ENCODE data around the gene PPARG.
"Not testable (repeated sequence)": the region's sequence is repeated elsewhere in the genome, so short reads cannot be mapped to it uniquely, and the experiment has no call there.

PPARG gene

DNA sequence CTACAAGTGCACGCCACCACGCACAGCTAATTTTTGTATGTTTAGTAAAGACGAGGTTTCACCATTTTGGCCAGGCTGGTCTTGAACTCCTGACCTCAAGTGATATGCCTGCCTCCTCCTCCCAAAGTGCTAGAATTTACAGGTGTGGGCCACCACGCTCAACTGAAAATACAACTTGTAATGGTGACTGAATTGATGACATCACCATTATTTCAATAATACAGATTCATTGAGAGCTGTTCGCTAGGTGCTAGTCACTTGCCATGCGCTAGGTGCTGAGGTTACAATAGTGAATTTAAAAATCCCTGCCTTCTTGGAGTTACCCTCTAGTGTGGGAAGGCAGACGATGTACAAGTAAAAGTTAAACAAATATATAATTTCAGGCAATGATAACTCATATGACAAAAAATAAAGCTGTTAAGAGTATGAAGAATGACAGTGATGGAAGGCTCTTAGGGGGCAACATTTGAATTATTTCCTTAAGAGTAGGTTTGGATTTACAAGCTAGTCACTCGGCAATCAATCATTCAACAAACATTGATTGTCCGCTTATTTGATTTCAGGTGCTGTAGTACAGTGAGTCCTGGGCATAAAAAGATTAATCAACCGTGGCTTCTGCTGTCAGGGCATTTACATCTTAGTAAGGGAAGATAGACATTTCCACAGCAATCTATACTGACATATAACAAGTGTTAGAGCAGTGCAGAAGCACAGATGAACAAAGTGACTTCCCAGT, 9.1 kb upstream of the PPARG start:
- DNase-seq (ENCODE audit: low read depth, low spot score) = no peak

GRCh38 chr3:12280357-12280806, 8.5 kb upstream of the PPARG start:
- DNase-seq (ENCODE audit: low read depth, low spot score) = no peak

- DNase-seq (ENCODE audit: low read depth, low spot score) = no peak
These were observed 4.3 kb upstream of the PPARG start for GRCh38 chr3:12284591-12284990.

- DNase-seq (ENCODE audit: low read depth, low spot score) = no peak
These were observed 3.8 kb upstream of the PPARG start for GRCh38 chr3:12285003-12285555.

GRCh38 chr3:12285779-12286178, 3.1 kb upstream of the PPARG start:
- DNase-seq (ENCODE audit: low read depth, low spot score) = not testable (repeated sequence)

DNA sequence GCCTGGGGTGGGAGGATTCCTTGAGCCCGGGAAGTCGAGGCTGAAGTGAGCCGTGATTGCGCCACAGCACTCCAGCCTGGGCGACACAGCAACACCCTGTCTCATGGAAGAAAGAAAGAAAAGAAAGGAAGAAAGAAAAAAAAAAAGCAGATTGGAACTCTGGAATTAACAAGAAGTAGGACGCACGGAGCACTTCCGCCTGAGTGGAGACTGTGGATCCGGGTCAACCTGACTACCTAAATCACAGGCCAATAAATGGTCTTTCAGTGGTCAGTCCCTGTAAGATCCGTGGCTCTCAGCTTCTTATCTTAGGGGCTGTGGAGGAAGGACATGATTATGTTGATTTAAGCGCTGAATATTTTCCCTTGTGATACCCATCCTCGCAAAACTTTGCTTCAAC, 2.4 kb upstream of the PPARG start:
- DNase-seq (ENCODE audit: low read depth, low spot score) = no peak

- no peak for DNase-seq (ENCODE audit: low read depth, low spot score)
These were observed 1.7 kb upstream of the PPARG start for GRCh38 chr3:12286927-12287726.

- no peak for DNase-seq (ENCODE audit: low read depth, low spot score)
These were observed 1.1 kb upstream of the PPARG start for GRCh38 chr3:12287727-12288181.

DNA sequence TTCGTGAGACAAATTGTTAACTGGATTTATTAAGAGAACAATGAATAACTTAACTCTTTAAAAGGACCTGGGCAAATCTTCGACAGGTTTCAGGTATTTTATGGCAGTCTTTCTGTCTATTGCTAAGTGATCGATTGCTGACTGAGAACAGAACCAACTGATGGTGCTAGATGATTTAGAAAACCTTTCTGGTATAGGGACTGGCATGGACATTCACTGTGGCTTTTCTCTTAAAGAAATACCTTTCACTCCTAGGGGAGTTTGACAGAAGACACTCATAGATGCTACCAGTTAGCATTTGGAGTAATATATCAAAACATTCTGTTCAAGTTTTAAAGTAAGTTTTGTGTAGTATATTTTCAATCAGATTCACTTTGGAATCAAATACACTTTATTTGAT, 654 bp downstream of the PPARG start:
- DNase-seq (ENCODE audit: low read depth, low spot score) = no peak

GRCh38 chr3:12292770-12293169, 3.9 kb downstream of the PPARG start:
- no peak for DNase-seq (ENCODE audit: low read depth, low spot score)

DNA sequence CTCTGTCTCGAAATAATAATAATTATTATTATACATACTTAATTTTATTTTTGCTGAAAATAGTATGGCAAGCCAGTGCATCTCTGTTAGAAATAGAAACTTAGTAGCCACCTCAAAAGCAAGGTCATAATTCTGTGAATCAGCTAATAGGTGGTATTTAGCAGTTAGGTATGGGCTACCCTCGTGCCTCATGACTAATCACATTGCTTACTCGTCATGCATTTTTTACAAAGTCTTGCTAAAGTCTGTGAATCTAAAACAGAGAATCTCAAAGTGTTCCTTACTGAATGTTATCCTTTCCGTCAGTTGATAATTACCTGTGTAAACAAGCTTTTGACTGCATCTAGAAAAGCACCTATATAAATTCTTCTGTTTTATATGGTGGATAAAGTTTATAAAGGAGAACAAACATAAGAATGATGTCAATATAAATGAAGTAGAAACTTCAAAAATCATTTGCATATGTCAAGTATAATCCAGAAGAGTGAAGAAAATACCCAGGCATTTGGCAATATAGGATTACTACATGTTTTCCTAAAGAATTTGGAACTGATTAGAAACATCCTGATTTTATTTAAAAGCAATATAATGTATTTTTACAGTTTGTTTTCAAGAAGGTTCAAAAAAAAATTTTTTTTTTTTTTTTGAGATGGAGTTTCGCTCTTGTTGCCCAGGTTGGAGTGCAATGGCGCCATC, 6.2 kb downstream of the PPARG start:
- DNase-seq (ENCODE audit: low read depth, low spot score) = no peak

DNA sequence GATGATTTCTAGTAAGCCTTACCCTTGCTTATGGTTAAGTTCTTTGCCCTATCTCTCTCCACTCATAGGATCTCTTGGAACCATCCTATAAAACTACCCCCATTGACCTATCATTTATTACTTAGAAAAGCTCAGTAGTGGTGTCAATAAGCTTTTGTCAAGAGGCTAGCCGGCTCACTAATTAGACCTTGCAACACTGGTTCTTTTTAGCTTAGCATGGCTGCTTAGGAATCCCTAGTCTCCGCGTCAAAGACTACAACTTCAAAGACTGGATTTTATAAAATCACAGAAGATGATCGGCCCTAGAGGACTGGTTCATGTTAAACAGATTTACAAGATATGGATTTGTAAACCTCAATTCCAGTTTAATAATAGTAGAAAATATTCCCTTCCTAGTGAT, 7.6 kb downstream of the PPARG start:
- no peak for DNase-seq (ENCODE audit: low read depth, low spot score)

- no peak for DNase-seq (ENCODE audit: low read depth, low spot score)
These were observed 10.2 kb downstream of the PPARG start for GRCh38 chr3:12299026-12299425.

DNA sequence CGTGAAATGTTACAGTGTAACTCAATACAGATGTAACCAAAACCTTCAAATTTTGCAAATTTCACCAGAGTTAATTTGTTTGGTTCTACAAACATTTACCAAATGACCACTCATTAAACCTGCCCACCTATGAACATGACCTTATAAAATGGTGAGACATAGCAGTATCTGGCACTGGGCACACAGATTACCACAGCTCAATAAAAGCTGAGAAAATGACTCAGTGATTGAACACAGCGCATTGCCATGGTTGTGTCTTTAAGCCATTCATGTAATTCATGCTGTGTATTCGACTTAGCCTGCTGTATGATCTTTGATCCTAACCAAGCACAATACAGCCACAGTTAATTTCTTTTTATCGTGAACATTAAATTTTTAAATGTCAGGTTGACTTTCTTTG, 11.3 kb downstream of the PPARG start:
- no peak for DNase-seq (ENCODE audit: low read depth, low spot score)

GRCh38 chr3:12301031-12301430, 12.2 kb downstream of the PPARG start:
- no peak for DNase-seq (ENCODE audit: low read depth, low spot score)

GRCh38 chr3:12301513-12301912, 12.6 kb downstream of the PPARG start:
- DNase-seq (ENCODE audit: low read depth, low spot score) = no peak

- no peak for DNase-seq (ENCODE audit: low read depth, low spot score)
These were observed 13.7 kb downstream of the PPARG start for GRCh38 chr3:12302564-12302963.

DNA sequence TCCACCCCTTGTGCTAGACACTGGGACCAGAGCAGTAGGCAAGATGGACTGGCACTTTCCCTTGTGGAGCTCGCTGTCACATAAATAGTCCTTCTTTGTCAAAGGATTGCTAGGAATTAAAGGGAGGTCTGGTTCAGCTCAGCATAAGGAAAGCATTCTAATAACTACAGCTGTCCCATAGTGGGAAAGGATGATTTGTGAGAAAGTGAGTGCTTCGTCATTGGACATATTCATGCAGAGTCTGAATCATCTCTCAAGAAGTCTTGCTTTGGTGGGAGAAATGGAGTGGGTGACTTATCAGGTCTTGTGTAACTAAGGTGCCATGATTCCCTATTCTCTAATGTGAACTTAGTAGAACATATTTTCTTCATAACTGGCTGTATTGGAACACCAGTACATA, 14.7 kb downstream of the PPARG start:
- DNase-seq (ENCODE audit: low read depth, low spot score) = no peak

DNA sequence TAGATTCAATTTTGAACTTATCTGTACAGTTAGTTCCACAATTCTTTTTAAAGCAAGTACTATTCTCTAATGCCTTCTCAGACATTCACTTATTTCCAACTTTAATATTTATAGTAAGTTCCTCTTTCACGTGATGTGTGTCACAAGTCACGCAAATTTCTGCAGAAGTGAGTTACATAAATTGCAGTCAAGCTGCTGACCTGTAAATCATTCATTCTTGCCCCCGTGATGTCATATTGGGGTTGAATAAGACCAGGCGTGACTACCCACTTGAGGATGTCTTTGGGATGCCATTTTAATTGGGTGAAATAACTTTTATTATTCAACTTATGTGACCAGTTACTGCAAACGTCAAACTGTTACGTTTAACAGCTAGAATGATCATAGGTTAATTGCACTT, 15.1 kb downstream of the PPARG start:
- no peak for DNase-seq (ENCODE audit: low read depth, low spot score)

- no peak for DNase-seq (ENCODE audit: low read depth, low spot score)
These were observed 18.3 kb downstream of the PPARG start for GRCh38 chr3:12307136-12307535.

DNA sequence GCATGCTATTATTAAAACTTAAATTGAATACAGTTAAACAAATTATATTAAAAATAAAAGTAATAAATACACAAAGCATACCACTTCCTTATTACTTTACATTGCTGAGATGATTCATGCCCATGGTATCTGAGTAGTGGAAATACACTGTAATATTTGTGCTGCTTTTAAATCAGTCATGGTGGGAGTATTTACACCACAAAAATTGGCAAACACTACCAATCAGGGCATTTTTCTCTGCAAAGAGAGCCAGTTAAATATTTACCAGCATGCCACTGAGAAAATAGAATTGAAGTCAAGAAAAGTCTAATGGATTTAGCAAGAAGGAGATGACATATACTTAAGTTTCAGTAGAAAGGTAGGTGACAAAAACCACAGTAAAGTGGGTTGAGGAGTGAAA, 19.6 kb downstream of the PPARG start:
- DNase-seq (ENCODE audit: low read depth, low spot score) = no peak

DNA sequence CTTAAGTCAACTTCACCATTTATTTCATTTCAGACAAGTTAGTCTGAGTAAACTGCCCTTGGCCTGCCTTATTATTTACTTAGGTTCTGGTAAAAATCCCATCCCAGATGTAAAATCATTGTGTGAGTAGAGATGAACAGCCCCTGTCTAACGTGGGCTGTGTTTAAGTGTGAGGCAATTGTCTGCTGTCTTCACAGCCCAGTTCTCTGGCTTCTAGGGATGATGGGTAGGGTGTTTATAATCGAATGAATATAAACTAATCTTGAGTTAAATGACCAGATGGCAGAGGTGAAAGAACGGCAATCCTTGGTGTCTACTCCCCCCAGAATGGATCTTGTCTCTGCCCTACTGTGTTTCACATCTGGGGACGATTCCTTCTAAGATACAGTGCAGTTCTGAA, 20.8 kb downstream of the PPARG start:
- no peak for DNase-seq (ENCODE audit: low read depth, low spot score)
